ENCODE data around the gene HNRNPLL.

- TF ChIP-seq CTCF (IDR thresholded peaks at IDR 0.05) (no peak), POLR2A (IDR thresholded peaks at IDR 0.05) (no peak)
Measured at GRCh38 chr2:38535404-38535743, 67.4 kb downstream of the HNRNPLL start.

Measured in heart left ventricle (tissue), 13 donors.